ENCODE data around the gene ACKR3. TPM values are rescaled to one million over a fixed set of nuclear protein-coding genes. Genes with fewer than 3 reads are reported as not detected.

ACKR3 gene
- total RNA-seq, 1 donor from 2014 or later: 23.3 TPM

GRCh38 chr2:236622201-236622600, 52.6 kb downstream of the ACKR3 start:
- H3K4me1 Mint-ChIP-seq (ENCODE audit: low read depth): no peaks in the 10 kb centered on the region
- no peak overlapping the region for H3K27ac Mint-ChIP-seq
- H3K9me3 Mint-ChIP-seq (ENCODE audit: low read depth): no peaks in the 10 kb centered on the region
- H3K36me3 Mint-ChIP-seq (ENCODE audit: insufficient read depth): no peaks in the 10 kb centered on the region
- DNase-seq (ENCODE audit: low spot score, unreplicated experiment): no peak
- no peak overlapping the region for H3K4me3 Mint-ChIP-seq (ENCODE audit: low read depth)
- peaks cover 64% of the 10 kb centered on the region for H3K27me3 Mint-ChIP-seq
- TF ChIP-seq CTCF (IDR thresholded peaks at IDR 0.05; ENCODE audit: unreplicated experiment): no peak

- TF ChIP-seq CTCF (IDR thresholded peaks at IDR 0.05; ENCODE audit: unreplicated experiment): no peak
- DNase-seq (ENCODE audit: low spot score, unreplicated experiment): no peak
- H3K4me1 Mint-ChIP-seq (ENCODE audit: low read depth): no peaks in the 10 kb centered on the region
- H3K4me3 Mint-ChIP-seq (ENCODE audit: low read depth): no peak overlapping the region
- H3K9me3 Mint-ChIP-seq (ENCODE audit: low read depth): no peaks in the 10 kb centered on the region
- H3K27me3 Mint-ChIP-seq: peaks cover 60% of the 10 kb centered on the region
- no peaks in the 10 kb centered on the region for H3K36me3 Mint-ChIP-seq (ENCODE audit: insufficient read depth)
- no peak overlapping the region for H3K27ac Mint-ChIP-seq
Measured at GRCh38 chr2:236622660-236623059, 53.0 kb downstream of the ACKR3 start.

GRCh38 chr2:236623816-236624215, 54.2 kb downstream of the ACKR3 start:
- Mint-ChIP-seq H3K27me3 (peaks cover 55% of the 10 kb centered on the region), H3K9me3 (ENCODE audit: low read depth) (no peaks in the 10 kb centered on the region), H3K27ac (no peak overlapping the region), H3K4me1 (ENCODE audit: low read depth) (no peaks in the 10 kb centered on the region), H3K4me3 (ENCODE audit: low read depth) (no peak overlapping the region), H3K36me3 (ENCODE audit: insufficient read depth) (no peaks in the 10 kb centered on the region)
- DNase-seq (ENCODE audit: low spot score, unreplicated experiment): no peak
- peak; percentile 9 for TF ChIP-seq CTCF (IDR thresholded peaks at IDR 0.05; ENCODE audit: unreplicated experiment)

GRCh38 chr2:236625156-236625690, 55.6 kb downstream of the ACKR3 start:
- Mint-ChIP-seq H3K4me1 (ENCODE audit: low read depth) (no peaks in the 10 kb centered on the region), H3K27me3 (peaks cover 46% of the 10 kb centered on the region), H3K9me3 (ENCODE audit: low read depth) (no peaks in the 10 kb centered on the region), H3K27ac (no peak overlapping the region), H3K36me3 (ENCODE audit: insufficient read depth) (no peaks in the 10 kb centered on the region), H3K4me3 (ENCODE audit: low read depth) (no peak overlapping the region)
- no peak for TF ChIP-seq CTCF (IDR thresholded peaks at IDR 0.05; ENCODE audit: unreplicated experiment)
- DNase-seq (ENCODE audit: low spot score, unreplicated experiment): no peak

GRCh38 chr2:236626391-236627150, 56.9 kb downstream of the ACKR3 start:
- Mint-ChIP-seq H3K9me3 (ENCODE audit: low read depth) (no peaks in the 10 kb centered on the region), H3K4me3 (ENCODE audit: low read depth) (no peak overlapping the region), H3K27me3 (peaks cover 35% of the 10 kb centered on the region), H3K4me1 (ENCODE audit: low read depth) (no peaks in the 10 kb centered on the region), H3K27ac (no peak overlapping the region), H3K36me3 (ENCODE audit: insufficient read depth) (no peaks in the 10 kb centered on the region)
- no peak for TF ChIP-seq CTCF (IDR thresholded peaks at IDR 0.05; ENCODE audit: unreplicated experiment)
- DNase-seq (ENCODE audit: low spot score, unreplicated experiment): no peak

All from progenitor cell of endocrine pancreas (in vitro differentiated cells).